DMS53 (cell line): Measurements from ENCODE around the gene MPZL1.
"Not testable (repeated sequence)": the region's sequence is repeated elsewhere in the genome, so short reads cannot be mapped to it uniquely, and the experiment has no call there.

Experiments used
- DNase-seq: peaks from one replicate; lab custom pipeline; 2025; lab: John Stamatoyannopoulos, UW

MPZL1 gene

DNA sequence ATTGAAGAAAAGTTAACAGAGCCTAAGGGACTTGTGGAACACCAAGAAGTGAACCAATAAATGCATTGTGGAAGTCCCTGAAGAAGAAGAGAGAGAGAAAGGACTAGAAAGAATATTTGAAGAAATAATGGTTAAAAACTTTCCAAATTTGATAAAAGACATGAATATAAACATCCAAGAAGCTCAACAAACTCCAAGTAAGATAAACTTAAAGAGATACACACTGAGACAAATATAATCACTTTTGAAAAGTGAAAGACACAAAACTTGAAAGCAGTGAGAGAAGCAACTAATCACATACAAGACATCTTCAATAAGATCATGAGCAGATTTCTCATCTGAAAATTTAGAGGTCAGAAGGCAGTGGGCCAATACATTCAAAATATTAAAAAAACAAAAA lies 91.2 kb downstream of the MPZL1 start:
- DNase-seq = no peak

DNA sequence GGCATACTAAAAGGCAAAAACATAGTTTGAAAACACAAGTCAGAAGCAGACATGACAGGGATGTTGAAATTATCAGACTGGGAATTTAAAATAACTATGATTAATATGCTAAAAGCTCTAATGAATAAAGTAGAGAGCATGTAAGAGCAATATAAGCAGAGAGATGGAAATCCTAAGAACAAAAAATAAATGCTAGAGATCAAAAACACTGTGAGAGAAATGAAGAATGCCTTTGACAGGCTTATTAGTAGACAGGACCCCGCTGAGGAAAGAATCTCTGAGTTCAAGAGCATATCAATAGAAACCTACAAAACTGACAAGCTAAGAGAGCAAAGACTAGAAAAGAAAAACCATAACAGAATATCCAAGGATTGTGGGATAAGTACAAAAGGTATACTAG lies 93.9 kb downstream of the MPZL1 start:
- DNase-seq = no peak

- DNase-seq = peak; percentile 78
These were observed 98.3 kb downstream of the MPZL1 start for GRCh38 chr1:167819849-167820683.

GRCh38 chr1:167820684-167821355 lies 99.0 kb downstream of the MPZL1 start:
- peak; percentile 13 for DNase-seq

- DNase-seq = no peak
These were observed 99.5 kb downstream of the MPZL1 start for GRCh38 chr1:167821356-167821685.

DNA sequence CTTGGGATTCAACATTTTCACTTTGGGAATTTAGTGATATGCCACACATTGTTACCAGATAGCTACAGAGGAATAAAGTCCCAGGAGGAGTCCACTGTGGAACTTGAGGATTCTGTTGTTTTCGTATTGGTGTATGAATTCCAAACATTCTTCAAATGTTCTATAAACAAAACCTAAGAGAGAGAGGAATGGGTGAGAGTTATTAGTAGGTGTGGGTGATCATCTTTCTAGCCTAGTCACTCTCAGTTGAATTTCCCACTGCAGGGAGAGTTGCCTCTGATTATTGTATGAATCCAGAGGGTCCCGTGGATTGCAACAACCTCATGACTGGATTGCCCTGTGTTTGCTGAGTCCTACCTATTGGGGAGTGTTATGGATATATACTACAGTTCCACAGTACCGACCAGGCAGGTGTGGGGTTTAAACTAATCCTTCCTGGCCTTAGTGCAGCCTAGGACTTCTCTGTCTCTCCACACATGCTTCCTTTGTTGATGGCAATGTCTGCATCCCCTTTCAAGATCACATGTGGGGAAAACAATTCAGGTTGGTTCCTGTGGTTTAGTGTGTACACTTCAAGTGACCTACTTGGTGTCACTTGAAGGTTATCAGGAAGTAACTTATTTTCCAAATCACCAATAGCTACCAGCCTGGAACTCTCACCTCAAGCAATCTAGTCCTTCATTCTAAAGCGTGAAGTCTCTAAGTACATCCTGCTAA lies 100.3 kb downstream of the MPZL1 start:
- DNase-seq = peak; percentile 46

GRCh38 chr1:167824163-167824794 lies 102.5 kb downstream of the MPZL1 start:
- DNase-seq = no peak

DNA sequence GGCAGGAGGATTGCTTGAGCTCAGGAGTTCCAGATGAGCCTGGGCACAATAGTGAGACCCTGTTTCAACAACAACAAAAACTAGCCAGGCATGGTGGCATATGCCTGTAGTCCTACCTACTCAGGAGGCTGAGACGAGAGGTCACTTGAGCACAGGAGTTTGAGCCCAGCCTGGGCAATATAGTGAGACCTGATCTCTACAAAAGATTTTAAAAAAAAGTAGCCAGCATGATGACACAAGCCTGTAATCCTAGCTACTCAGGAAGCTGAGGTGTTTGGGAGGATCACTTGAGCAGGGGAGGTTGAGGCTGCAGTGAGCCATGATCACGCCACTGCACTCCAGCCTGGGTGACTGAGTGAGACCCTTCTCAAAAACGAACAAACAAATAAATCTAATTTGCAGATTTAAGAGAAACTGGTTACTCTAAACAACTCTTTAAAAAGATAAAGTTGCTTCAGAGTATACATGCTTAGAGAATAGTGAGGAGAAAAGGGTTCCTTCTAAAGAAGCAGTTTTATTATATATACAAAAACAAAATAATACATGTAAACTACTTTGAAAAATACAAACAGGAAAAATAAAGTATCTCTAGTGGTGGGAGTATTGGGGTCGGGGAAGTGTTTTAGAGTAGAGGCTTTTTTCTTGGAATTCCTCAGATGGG lies 103.8 kb downstream of the MPZL1 start:
- peak; percentile 20 for DNase-seq

DNA sequence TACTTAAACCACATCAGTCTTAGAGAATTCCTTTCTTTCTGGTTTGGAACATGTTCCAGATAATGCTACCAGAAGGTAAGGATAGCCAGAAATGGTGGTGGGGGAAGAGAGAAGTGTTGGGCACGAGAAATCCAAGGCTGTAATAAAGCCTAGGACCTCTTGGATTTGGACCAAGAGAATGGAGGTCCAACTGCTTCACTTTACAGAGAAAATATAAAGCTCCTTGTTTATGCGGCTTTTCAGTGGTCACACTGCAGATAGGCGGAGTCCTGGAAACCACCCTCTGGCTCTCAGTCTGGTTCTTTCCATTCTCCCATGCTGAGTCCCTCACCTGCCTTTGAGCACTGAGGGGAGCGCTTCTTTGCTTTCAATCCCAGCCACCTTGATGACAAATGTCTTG lies 104.3 kb downstream of the MPZL1 start:
- no peak for DNase-seq

DNA sequence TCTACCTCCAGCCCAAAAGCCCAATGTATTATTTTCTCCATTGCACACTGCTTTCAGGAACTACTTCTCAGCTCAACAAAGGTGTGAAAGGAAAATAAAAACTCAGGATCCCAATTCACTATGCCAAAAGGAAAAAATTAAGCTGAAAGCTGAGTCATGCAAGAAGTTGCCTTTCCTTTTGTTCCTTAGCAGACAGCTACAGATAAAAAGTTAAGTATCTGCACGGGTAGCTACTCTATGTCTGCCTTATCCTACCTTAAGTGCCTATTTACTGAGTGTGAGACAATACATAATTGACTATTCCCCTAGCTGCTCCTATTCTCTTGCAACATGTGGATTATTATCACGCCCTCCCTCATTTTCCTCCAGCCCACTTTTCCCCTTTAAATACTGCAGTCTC lies 108.1 kb downstream of the MPZL1 start:
- no peak for DNase-seq

- DNase-seq = not testable (repeated sequence)
These were observed 108.9 kb downstream of the MPZL1 start for GRCh38 chr1:167830668-167831067.

DNA sequence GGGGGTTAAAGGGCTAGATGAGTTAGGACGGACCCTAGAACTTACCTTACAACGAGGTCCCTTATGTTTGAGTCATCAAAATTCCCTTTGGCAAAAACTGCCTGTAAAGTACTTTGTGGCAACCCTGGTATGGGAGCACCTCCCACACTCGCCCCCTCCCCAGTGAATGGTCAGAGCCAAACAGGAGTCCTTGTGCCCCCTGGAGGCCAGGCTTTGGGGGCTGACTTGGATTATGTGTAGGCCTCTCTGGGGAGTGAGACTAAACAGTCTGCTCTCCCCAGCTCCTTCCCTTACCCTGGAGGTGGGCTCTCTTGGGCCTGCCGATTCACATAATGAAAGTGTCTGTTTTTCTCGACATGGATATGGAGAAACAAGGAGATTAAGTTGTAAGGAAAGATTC lies 110.9 kb downstream of the MPZL1 start:
- no peak for DNase-seq

DNA sequence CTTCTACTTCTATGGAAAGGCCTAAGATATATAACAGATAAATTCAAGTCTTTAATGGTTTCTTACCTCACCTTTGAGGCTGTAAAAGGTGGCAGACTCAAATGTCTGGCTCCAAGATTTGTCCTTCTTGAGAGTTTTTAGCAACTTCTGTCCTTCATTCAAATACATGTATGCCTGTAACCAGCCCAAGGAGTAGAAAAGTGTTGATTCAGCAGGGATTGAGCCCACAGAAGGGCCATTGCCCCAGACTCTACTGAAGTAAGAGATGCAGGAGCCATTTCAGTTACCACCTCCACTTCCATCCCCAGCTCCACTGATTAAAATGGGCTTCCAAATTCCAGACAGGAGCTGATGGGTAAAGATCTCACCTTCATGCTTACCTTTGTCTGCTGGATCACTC lies 112.1 kb downstream of the MPZL1 start:
- DNase-seq = no peak

DNA sequence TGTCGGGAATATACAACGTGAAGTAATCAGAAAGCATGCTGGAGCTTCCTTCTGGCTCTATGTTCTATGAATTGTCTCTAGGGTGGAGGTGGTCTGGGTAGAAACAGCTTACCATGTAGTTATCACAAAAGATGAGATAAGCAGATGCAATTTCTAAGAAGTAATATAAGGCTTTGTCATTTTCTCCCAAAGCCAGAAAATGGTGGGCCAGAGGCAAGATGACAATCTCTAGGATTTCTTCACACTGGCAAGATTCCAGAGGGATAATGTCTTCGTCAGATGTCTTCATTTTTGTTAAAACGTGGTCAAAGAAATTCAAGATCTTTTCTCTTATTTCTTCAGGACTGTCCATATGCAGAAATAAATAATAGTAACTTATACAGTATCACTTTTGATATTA lies 114.4 kb downstream of the MPZL1 start:
- no peak for DNase-seq

GRCh38 chr1:167837326-167837725 lies 115.5 kb downstream of the MPZL1 start:
- DNase-seq = no peak

DNA sequence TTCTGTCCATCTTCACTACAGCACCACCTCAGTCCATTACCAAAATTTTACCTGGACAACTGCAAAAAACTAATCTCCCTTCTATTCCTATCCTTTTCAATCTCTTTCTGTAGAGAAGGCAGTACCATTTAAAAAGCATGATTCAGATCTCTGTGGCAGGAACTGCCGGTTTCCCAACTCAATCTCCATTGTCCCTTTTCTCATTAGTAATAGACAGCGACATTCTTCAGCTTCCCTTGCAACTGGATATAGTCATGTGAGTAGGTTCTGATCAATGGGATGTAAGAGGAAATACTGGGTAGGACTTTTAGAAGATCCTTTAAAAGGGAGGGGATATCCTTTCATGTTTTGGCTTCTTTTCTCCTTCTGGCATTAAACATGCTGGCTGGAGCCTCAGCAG lies 117.2 kb downstream of the MPZL1 start:
- DNase-seq = no peak
